Left lung (tissue), 10 donors: Measurements from ENCODE around the gene ATP6V1A. TPM values are rescaled to one million over a fixed set of nuclear protein-coding genes. Genes with fewer than 3 reads are reported as not detected.

Experiments
- ATAC-seq: fragments of 200-7000 bp; cut with Tn5 transposase; one replicate; pipeline ENCODE4 v1.9.1; 2020; ENCODE audit warnings: moderate library complexity
- DNase-seq, 4 donors: peaks; one replicate each; pipeline ENCODE4 v3.0.0-alpha.2; 2013 to 2020
- H3K27ac ChIP-seq, 2 donors: fragments of 200-600 bp; sonication (generic) in 1 of 2; one replicate each; pipeline versions ENCODE4 v1.5.0 to v1.8.0; 2020 to 2021
- H3K27me3 ChIP-seq, 2 donors: fragments of 200-600 bp; sonication (generic) in 1 of 2; one replicate each; pipeline versions ENCODE4 v1.5.0 to v1.8.0; 2020 to 2021
- H3K36me3 ChIP-seq, 2 donors: fragments of 200-600 bp; sonication (generic) in 1 of 2; one replicate each; pipeline versions ENCODE4 v1.5.0 to v1.8.0; 2020 to 2021
- H3K4me1 ChIP-seq, 2 donors: fragments of 200-600 bp; one replicate each; pipeline ENCODE4 v1.8.0; 2021
- H3K4me3 ChIP-seq, 2 donors: fragments of 200-600 bp; sonication (generic) in 1 of 2; one replicate each; pipeline versions ENCODE4 v1.5.0 to v1.8.0; 2020 to 2021; ENCODE audit warnings: mild to moderate bottlenecking in 1 of 2
- H3K9me3 ChIP-seq, 2 donors: fragments of 200-600 bp; sonication (generic) in 1 of 2; one replicate each; pipeline versions ENCODE4 v1.5.0 to v1.8.0; 2020 to 2021
- CTCF ChIP-seq, 2 donors: fragments of 200-600 bp; sonication (generic) in 1 of 2; IDR thresholded peaks; one replicate each; pipeline versions ENCODE4 v1.5.0 to v1.8.0; 2021; ENCODE audit warnings: antibody characterized with exemption in 2 of 2
- intact Hi-C, 2 donors: fragments of 100-400 bp; cut with DNase I; formaldehyde crosslinking; loops; one replicate each; pipeline versions ENCODE4 v1.11.2 to v1.14.2; 2022
- polyA plus RNA-seq, 6 donors: library from polyadenylated mRNA; unstranded; fragments of 120-200 nt; gene quantifications; one replicate each; pipeline ENCODE4 v1.2.1, GENCODE V29; 2013; ENCODE audit not compliant: insufficient read length in 6 of 6
- total RNA-seq, 2 donors: library from RNA; stranded (reverse); fragmentation: NEBNext Ultra II Directional; extraction: Animal tissue kit (Norgen Biotek cat#: 25700); gene quantifications; one replicate each; pipeline ENCODE4 v1.2.1, GENCODE V29; 2021
- donor health status: DM: no; HTN: yes; CAD: no.
- donor health status: DM: no; HTN: no; CAD: no.

ATP6V1A gene
- total and polyA plus RNA-seq, 8 donors, result 39.6 to 137 (median 49.9) TPM

GRCh38 chr3:113783463-113783862 lies 36.6 kb downstream of the ATP6V1A start:
- intact Hi-C loops, result no loop called here
- H3K27me3 ChIP-seq, result no peaks in the 10 kb centered on the region
- peaks cover 0 to 51% of the 10 kb centered on the region in 2 donors for H3K36me3 ChIP-seq
- H3K4me1 ChIP-seq, result peaks cover 0 to 18% of the 10 kb centered on the region in 2 donors
- DNase-seq (no peak), ATAC-seq (peak; percentile 52)
- peak overlapping the region; percentile 49 to 62 for H3K27ac ChIP-seq
- H3K9me3 ChIP-seq, result no peaks in the 10 kb centered on the region
- no peak for TF ChIP-seq CTCF (IDR thresholded peaks at IDR 0.05)
- H3K4me3 ChIP-seq, result no peak overlapping the region

- H3K4me1 ChIP-seq, result peaks cover 0 to 20% of the 10 kb centered on the region in 2 donors
- H3K36me3 ChIP-seq, result peaks cover 0 to 56% of the 10 kb centered on the region in 2 donors
- no peak for TF ChIP-seq CTCF (IDR thresholded peaks at IDR 0.05)
- ATAC-seq (no peak), DNase-seq (no peak)
- no peaks in the 10 kb centered on the region for H3K9me3 ChIP-seq
- no peak overlapping the region for H3K4me3 ChIP-seq
- H3K27ac ChIP-seq, result peak overlapping the region; percentile 49 to 62
- intact Hi-C loops, result no loop called here
- H3K27me3 ChIP-seq, result no peaks in the 10 kb centered on the region
Measured at GRCh38 chr3:113783980-113784379, 37.1 kb downstream of the ATP6V1A start.

GRCh38 chr3:113791381-113791780 lies 44.5 kb downstream of the ATP6V1A start:
- no peak for TF ChIP-seq CTCF (IDR thresholded peaks at IDR 0.05)
- DNase-seq (no peak), ATAC-seq (no peak)
- Histone ChIP-seq H3K27ac (no peak overlapping the region), H3K4me3 (no peak overlapping the region), H3K4me1 (peaks cover 0 to 3% of the 10 kb centered on the region in 2 donors), H3K9me3 (no peaks in the 10 kb centered on the region), H3K36me3 (peaks cover 4 to 84% of the 10 kb centered on the region in 2 donors), H3K27me3 (no peaks in the 10 kb centered on the region)
- intact Hi-C loops, result no loop called here

- no peak for ATAC-seq
- no peak for DNase-seq
- no peak overlapping the region for H3K27ac ChIP-seq
- no peaks in the 10 kb centered on the region for H3K4me1 ChIP-seq
- intact Hi-C loops, result no loop called here
- H3K4me3 ChIP-seq, result no peak overlapping the region
- H3K27me3 ChIP-seq, result no peaks in the 10 kb centered on the region
- peaks cover 4 to 84% of the 10 kb centered on the region in 2 donors for H3K36me3 ChIP-seq
- TF ChIP-seq CTCF (IDR thresholded peaks at IDR 0.05), result no peak
- no peaks in the 10 kb centered on the region for H3K9me3 ChIP-seq
Measured at GRCh38 chr3:113794526-113794925, 47.7 kb downstream of the ATP6V1A start.

- ATAC-seq (no peak), DNase-seq (no peak)
- Histone ChIP-seq H3K27ac (no peak overlapping the region), H3K9me3 (no peaks in the 10 kb centered on the region), H3K4me3 (no peak overlapping the region), H3K36me3 (peaks cover 0 to 85% of the 10 kb centered on the region in 2 donors), H3K27me3 (no peaks in the 10 kb centered on the region), H3K4me1 (no peaks in the 10 kb centered on the region)
- intact Hi-C loops, result no loop called here
- no peak for TF ChIP-seq CTCF (IDR thresholded peaks at IDR 0.05)
Measured at GRCh38 chr3:113795693-113796092, 48.9 kb downstream of the ATP6V1A start.
